Left lung (tissue), 10 donors: ENCODE results near the gene DCUN1D3. TPM values are rescaled to one million over a fixed set of nuclear protein-coding genes. Genes with fewer than 3 reads are reported as not detected.

Source experiments
- ATAC-seq: fragments of 200-7000 bp; cut with Tn5 transposase; one replicate; pipeline ENCODE4 v1.9.1; 2020; ENCODE audit warnings: moderate library complexity
- DNase-seq, 4 donors: peaks; one replicate each; pipeline ENCODE4 v3.0.0-alpha.2; 2013 to 2020
- H3K27ac ChIP-seq, 2 donors: fragments of 200-600 bp; sonication (generic) in 1 of 2; one replicate each; pipeline versions ENCODE4 v1.5.0 to v1.8.0; 2020 to 2021
- H3K27me3 ChIP-seq, 2 donors: fragments of 200-600 bp; sonication (generic) in 1 of 2; one replicate each; pipeline versions ENCODE4 v1.5.0 to v1.8.0; 2020 to 2021
- H3K36me3 ChIP-seq, 2 donors: fragments of 200-600 bp; sonication (generic) in 1 of 2; one replicate each; pipeline versions ENCODE4 v1.5.0 to v1.8.0; 2020 to 2021
- H3K4me1 ChIP-seq, 2 donors: fragments of 200-600 bp; one replicate each; pipeline ENCODE4 v1.8.0; 2021
- H3K4me3 ChIP-seq, 2 donors: fragments of 200-600 bp; sonication (generic) in 1 of 2; one replicate each; pipeline versions ENCODE4 v1.5.0 to v1.8.0; 2020 to 2021; ENCODE audit warnings: mild to moderate bottlenecking in 1 of 2
- H3K9me3 ChIP-seq, 2 donors: fragments of 200-600 bp; sonication (generic) in 1 of 2; one replicate each; pipeline versions ENCODE4 v1.5.0 to v1.8.0; 2020 to 2021
- CTCF ChIP-seq, 2 donors: fragments of 200-600 bp; sonication (generic) in 1 of 2; IDR thresholded peaks; one replicate each; pipeline versions ENCODE4 v1.5.0 to v1.8.0; 2021; ENCODE audit warnings: antibody characterized with exemption in 2 of 2
- intact Hi-C, 2 donors: fragments of 100-400 bp; cut with DNase I; formaldehyde crosslinking; loops; one replicate each; pipeline versions ENCODE4 v1.11.2 to v1.14.2; 2022
- polyA plus RNA-seq, 6 donors: library from polyadenylated mRNA; unstranded; fragments of 120-200 nt; gene quantifications; one replicate each; pipeline ENCODE4 v1.2.1, GENCODE V29; 2013; ENCODE audit not compliant: insufficient read length in 6 of 6
- total RNA-seq, 2 donors: library from RNA; stranded (reverse); fragmentation: NEBNext Ultra II Directional; extraction: Animal tissue kit (Norgen Biotek cat#: 25700); gene quantifications; one replicate each; pipeline ENCODE4 v1.2.1, GENCODE V29; 2021
- donor health status: DM: no; HTN: yes; CAD: no.
- donor health status: DM: no; HTN: no; CAD: no.

Gene DCUN1D3
- total and polyA plus RNA-seq, 8 donors, result 8.5 to 27.1 (median 9.9) TPM

GRCh38 chr16:20818929-20819585 lies 81.1 kb downstream of the DCUN1D3 start:
- intact Hi-C loops, result no loop called here
- peaks cover 0 to 5% of the 10 kb centered on the region in 2 donors for H3K36me3 ChIP-seq
- no peak overlapping the region for H3K27ac ChIP-seq
- ATAC-seq (no peak), DNase-seq (no peak)
- H3K4me3 ChIP-seq, result no peak overlapping the region
- H3K9me3 ChIP-seq, result no peaks in the 10 kb centered on the region
- no peaks in the 10 kb centered on the region for H3K27me3 ChIP-seq
- TF ChIP-seq CTCF (IDR thresholded peaks at IDR 0.05), result no peak
- H3K4me1 ChIP-seq, result no peaks in the 10 kb centered on the region

GRCh38 chr16:20814784-20815183 lies 85.4 kb downstream of the DCUN1D3 start:
- Histone ChIP-seq H3K36me3 (no peaks in the 10 kb centered on the region), H3K4me1 (no peaks in the 10 kb centered on the region), H3K9me3 (no peaks in the 10 kb centered on the region), H3K4me3 (no peak overlapping the region), H3K27me3 (no peaks in the 10 kb centered on the region), H3K27ac (no peak overlapping the region)
- no peak for DNase-seq
- no peak for ATAC-seq
- TF ChIP-seq CTCF (IDR thresholded peaks at IDR 0.05), result no peak
- intact Hi-C loops, result no loop called here

GRCh38 chr16:20812510-20812909 lies 87.6 kb downstream of the DCUN1D3 start:
- ATAC-seq, result no peak
- intact Hi-C loops, result no loop called here
- H3K9me3 ChIP-seq, result no peaks in the 10 kb centered on the region
- no peaks in the 10 kb centered on the region for H3K27me3 ChIP-seq
- no peak overlapping the region for H3K4me3 ChIP-seq
- no peaks in the 10 kb centered on the region for H3K36me3 ChIP-seq
- no peak for TF ChIP-seq CTCF (IDR thresholded peaks at IDR 0.05)
- DNase-seq, result no peak
- H3K27ac ChIP-seq, result no peak overlapping the region
- peaks cover 0 to 2% of the 10 kb centered on the region in 2 donors for H3K4me1 ChIP-seq

- no peak for TF ChIP-seq CTCF (IDR thresholded peaks at IDR 0.05)
- no peak overlapping the region for H3K27ac ChIP-seq
- no peak overlapping the region for H3K4me3 ChIP-seq
- H3K36me3 ChIP-seq, result no peaks in the 10 kb centered on the region
- no peaks in the 10 kb centered on the region for H3K9me3 ChIP-seq
- intact Hi-C loops, result no loop called here
- DNase-seq, result no peak
- H3K27me3 ChIP-seq, result no peaks in the 10 kb centered on the region
- ATAC-seq, result no peak
- H3K4me1 ChIP-seq, result peaks cover 0 to 7% of the 10 kb centered on the region in 2 donors
Observed at GRCh38 chr16:20811889-20812439, 88.2 kb downstream of the DCUN1D3 start.

- TF ChIP-seq CTCF (IDR thresholded peaks at IDR 0.05), result no peak
- Histone ChIP-seq H3K4me1 (peaks cover 0 to 24% of the 10 kb centered on the region in 2 donors), H3K36me3 (no peaks in the 10 kb centered on the region), H3K4me3 (no peak overlapping the region), H3K9me3 (no peaks in the 10 kb centered on the region), H3K27me3 (no peaks in the 10 kb centered on the region), H3K27ac (no peak overlapping the region)
- intact Hi-C loops, result no loop called here
- no peak for ATAC-seq
- DNase-seq, result no peak
Observed at GRCh38 chr16:20807862-20808261, 92.3 kb downstream of the DCUN1D3 start.
